Transverse colon (tissue), 4 donors: ENCODE results near the gene HDDC3. TPM values are rescaled to one million over a fixed set of nuclear protein-coding genes. Genes with fewer than 3 reads are reported as not detected.

Source experiments
- DNase-seq: peaks from one replicate; pipeline ENCODE4 v3.0.0-alpha.2; 2019
- H3K27ac ChIP-seq, 4 donors: fragments of 200-600 bp; sonication (generic); 2 replicates each; pipeline ENCODE4 v1.5.1; 2016 to 2018; ENCODE audit warnings: inconsistent platforms in 4 of 4
- H3K27me3 ChIP-seq: fragments of 200-600 bp; sonication (generic); 2 replicates; pipeline ENCODE4 v1.5.1; 2017; ENCODE audit warnings: inconsistent platforms
- H3K36me3 ChIP-seq, 4 donors: fragments of 200-600 bp; sonication (generic); 2 replicates each; pipeline ENCODE4 v1.5.1; 2017 to 2019; ENCODE audit warnings: inconsistent platforms in 4 of 4
- H3K4me1 ChIP-seq, 4 donors: fragments of 200-600 bp; sonication (generic); 2 replicates each; pipeline ENCODE4 v1.5.1; 2017 to 2020; ENCODE audit warnings: inconsistent platforms in 4 of 4
- H3K4me3 ChIP-seq, 4 donors: fragments of 200-600 bp; sonication (generic); 1 replicate in 1 of 4; 2 replicates in 3 of 4; pipeline versions ENCODE4 v1.5.1 to v1.6.1; 2017 to 2019; ENCODE audit warnings: inconsistent platforms in 4 of 4
- H3K9me3 ChIP-seq, 2 donors: fragments of 200-600 bp; sonication (generic); 2 replicates each; pipeline ENCODE4 v1.5.1; 2017 to 2019; ENCODE audit warnings: inconsistent platforms in 2 of 2
- EP300 ChIP-seq: sonication (generic); formaldehyde crosslinking; IDR thresholded peaks from one replicate; pipeline ENCODE4 v1.6.1; 2017; ENCODE audit warnings: antibody characterized with exemption, low read depth
- POLR2A ChIP-seq: fragments of 450-650 bp; IDR thresholded peaks from one replicate; pipeline ENCODE4 v1.6.1; 2016; ENCODE audit warnings: antibody characterized with exemption, mild to moderate bottlenecking, moderate library complexity
- POLR2AphosphoS5 ChIP-seq, 3 donors: sonication (generic); formaldehyde crosslinking; IDR thresholded peaks; one replicate each; pipeline ENCODE4 v1.6.1; 2016; ENCODE audit warnings: antibody characterized with exemption in 3 of 3
- WGBS, 2 donors: methylation state at CpG; one replicate each; pipeline ENCODE4 v1.1.5; 2018; ENCODE audit warnings: low coverage in 1 of 2; 5-methylcytosine and 5-hydroxymethylcytosine counted together
- in situ Hi-C, 4 donors: fragments of 200-750 bp; cut with MboI; loops; one replicate each; pipeline versions ENCODE4 v1.15.0 to v1.15.1; 2017; ENCODE audit warnings: low sequenced_read_pairs in 3 of 4, low pct_ligation_motif_present in 1 of 4, low pct_unique_long_range_greater_than_20kb in 1 of 4
- intact Hi-C: fragments of 100-400 bp; cut with DNase I; formaldehyde crosslinking; loops from one replicate; pipeline ENCODE4 v1.15.1; 2023; ENCODE audit warnings: low total_unique reads
- total RNA-seq, 4 donors: library from RNA; depleted of rRNA; stranded (reverse); fragments of >200 nt; gene quantifications; one replicate each; pipeline ENCODE4 v1.1.0, GENCODE V29; 2016
- TF ChIP-seq, protein P1 (sequence below), 5 experiments: fragments of 200-600 bp in 3 of 5; fragments of 450-650 bp in 2 of 5; sonication (generic) in 3 of 5; IDR thresholded peaks; 1 replicate in 2 of 5; 2 replicates in 3 of 5; pipeline ENCODE4 v1.5.1; 2016 to 2017; ENCODE audit warnings: antibody characterized with exemption in 5 of 5, inconsistent platforms in 3 of 5, mild to moderate bottlenecking in 2 of 5, moderate library complexity in 1 of 5

Gene HDDC3
- total RNA-seq, 4 donors from 2014 or later, result 13.8 to 21.8 (median 17.9) TPM

DNA sequence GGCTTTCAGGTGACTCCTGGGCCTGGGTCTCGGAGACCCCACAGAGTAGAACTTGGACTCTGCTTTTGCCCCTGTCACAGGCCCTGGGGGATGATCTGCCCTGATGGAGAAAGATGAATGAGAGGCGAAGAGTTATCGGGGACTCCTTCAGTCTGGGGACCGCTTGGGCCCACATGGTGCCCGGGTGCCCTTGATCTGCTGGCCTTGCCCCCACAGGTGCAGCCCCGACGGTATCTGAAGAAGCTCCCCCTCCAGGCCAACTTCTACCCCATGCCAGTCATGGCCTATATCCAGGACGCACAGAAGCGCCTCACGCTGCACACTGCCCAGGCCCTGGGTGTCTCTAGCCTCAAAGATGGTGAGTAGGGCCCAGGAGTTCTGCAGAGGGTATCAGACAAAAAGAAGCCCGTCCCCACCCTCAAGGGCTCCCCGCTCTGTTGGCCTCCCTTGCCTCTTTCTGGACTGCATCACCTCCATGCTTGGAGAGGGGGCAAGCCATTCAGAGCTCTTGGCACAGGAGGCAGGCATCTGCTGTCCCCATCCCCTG is 18.9 kb downstream of the HDDC3 start:
- 100% methylated on average over 10 of the region's 12 CpGs; no CpG with 5 or more reads in 1 of the 2 donors for WGBS, 2 donors
- TF ChIP-seq POLR2AphosphoS5 (IDR thresholded peaks at IDR 0.05) (no peak), POLR2A (no peak), EP300 (no peak)
- TF ChIP-seq, protein P1, sequence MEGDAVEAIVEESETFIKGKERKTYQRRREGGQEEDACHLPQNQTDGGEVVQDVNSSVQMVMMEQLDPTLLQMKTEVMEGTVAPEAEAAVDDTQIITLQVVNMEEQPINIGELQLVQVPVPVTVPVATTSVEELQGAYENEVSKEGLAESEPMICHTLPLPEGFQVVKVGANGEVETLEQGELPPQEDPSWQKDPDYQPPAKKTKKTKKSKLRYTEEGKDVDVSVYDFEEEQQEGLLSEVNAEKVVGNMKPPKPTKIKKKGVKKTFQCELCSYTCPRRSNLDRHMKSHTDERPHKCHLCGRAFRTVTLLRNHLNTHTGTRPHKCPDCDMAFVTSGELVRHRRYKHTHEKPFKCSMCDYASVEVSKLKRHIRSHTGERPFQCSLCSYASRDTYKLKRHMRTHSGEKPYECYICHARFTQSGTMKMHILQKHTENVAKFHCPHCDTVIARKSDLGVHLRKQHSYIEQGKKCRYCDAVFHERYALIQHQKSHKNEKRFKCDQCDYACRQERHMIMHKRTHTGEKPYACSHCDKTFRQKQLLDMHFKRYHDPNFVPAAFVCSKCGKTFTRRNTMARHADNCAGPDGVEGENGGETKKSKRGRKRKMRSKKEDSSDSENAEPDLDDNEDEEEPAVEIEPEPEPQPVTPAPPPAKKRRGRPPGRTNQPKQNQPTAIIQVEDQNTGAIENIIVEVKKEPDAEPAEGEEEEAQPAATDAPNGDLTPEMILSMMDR (IDR thresholded peaks at IDR 0.05), result no peak
- Histone ChIP-seq H3K9me3 (no peaks in the 10 kb centered on the region), H3K4me3 (no peak overlapping the region), H3K4me1 (no peaks in the 10 kb centered on the region), H3K36me3 (peaks cover 0 to 72% (median 30%) of the 10 kb centered on the region in 4 donors), H3K27me3 (no peaks in the 10 kb centered on the region), H3K27ac (no peak overlapping the region)
- intact Hi-C loops (no loop called here), in situ Hi-C loops (no loop called here)
- DNase-seq, result no peak

GRCh38 chr15:90912770-90913075 is 19.6 kb downstream of the HDDC3 start:
- in situ Hi-C loops, result no loop called here
- WGBS, 2 donors, result 97 to 100% methylated on average over 4 to 7 of the region's 7 CpGs
- peaks cover under 1 to 67% (median 26%) of the 10 kb centered on the region in 4 donors for H3K36me3 ChIP-seq
- no peak for TF ChIP-seq EP300
- no peak for TF ChIP-seq POLR2A
- TF ChIP-seq, protein P1 (IDR thresholded peaks at IDR 0.05), result no peak
- TF ChIP-seq POLR2AphosphoS5 (IDR thresholded peaks at IDR 0.05), result no peak
- no peak overlapping the region for H3K27ac ChIP-seq
- H3K4me3 ChIP-seq, result no peak overlapping the region
- no peaks in the 10 kb centered on the region for H3K27me3 ChIP-seq
- no peaks in the 10 kb centered on the region for H3K9me3 ChIP-seq
- H3K4me1 ChIP-seq, result no peaks in the 10 kb centered on the region
- no peak for DNase-seq
- intact Hi-C loops, result no loop called here

DNA sequence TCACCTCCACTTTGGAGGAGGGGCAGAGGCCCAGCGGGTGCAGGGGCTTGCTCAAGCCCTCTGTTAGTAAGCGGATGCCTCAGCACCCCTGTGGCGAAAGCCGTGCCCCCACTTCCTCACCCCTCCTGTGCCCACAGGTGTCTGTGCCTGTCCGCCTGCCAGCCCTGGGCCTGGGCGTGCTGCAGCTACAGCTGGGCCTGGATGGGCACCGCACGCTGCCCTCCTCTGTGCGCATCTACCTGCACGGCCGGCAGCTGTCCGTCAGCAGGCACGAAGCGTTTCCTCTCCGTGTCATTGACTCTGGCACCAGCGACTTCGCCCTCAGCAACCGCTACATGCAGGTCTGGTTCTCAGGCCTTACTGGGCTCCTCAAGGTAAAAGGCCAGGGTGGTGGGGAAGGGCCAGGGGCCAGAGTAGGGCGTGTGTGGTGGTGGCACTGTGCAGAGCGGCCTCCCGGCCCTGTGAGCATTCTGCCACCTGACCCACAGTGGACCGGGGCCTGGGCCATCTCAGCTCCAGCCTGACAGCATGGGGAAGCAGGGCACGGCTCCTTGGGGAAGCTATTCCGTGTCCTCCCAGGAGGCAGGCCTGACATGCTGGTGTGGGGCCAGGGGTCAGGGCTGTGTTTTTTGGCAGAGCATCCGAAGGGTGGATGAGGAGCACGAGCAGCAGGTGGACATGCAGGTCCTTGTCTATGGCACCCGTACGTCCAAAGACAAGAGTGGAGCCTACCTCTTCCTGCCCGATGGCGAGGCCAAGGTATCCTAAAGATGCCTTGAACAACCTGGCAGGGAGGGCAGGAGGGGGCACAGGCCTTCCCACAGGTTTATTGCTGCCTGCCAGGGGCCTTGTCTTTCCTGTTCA is 20.2 kb downstream of the HDDC3 start:
- no peaks in the 10 kb centered on the region for H3K4me1 ChIP-seq
- in situ Hi-C loops, result no loop called here
- H3K4me3 ChIP-seq, result no peak overlapping the region

GRCh38 chr15:90911302-90911623 is 21.1 kb downstream of the HDDC3 start:
- in situ Hi-C loops (no loop called here), intact Hi-C loops (no loop called here)
- Histone ChIP-seq H3K27me3 (no peaks in the 10 kb centered on the region), H3K4me1 (no peaks in the 10 kb centered on the region), H3K4me3 (no peak overlapping the region), H3K36me3 (peaks cover 1 to 71% (median 33%) of the 10 kb centered on the region in 4 donors), H3K27ac (no peak overlapping the region), H3K9me3 (no peaks in the 10 kb centered on the region)
- WGBS, 2 donors, result 92% methylated on average over 19 of the region's 19 CpGs; no CpG with 5 or more reads in 1 of the 2 donors
- no peak for DNase-seq
- TF ChIP-seq, protein P1 (IDR thresholded peaks at IDR 0.05), result no peak
- TF ChIP-seq POLR2A (no peak), POLR2AphosphoS5 (IDR thresholded peaks at IDR 0.05) (no peak), EP300 (no peak)

More for the DNA sequence above, 20.2 kb downstream of the HDDC3 start:
- Histone ChIP-seq H3K27ac (no peak overlapping the region), H3K27me3 (no peaks in the 10 kb centered on the region), H3K36me3 (peaks cover 1 to 70% (median 29%) of the 10 kb centered on the region in 4 donors), H3K9me3 (no peaks in the 10 kb centered on the region)
- no peak for TF ChIP-seq POLR2A
- TF ChIP-seq POLR2AphosphoS5 (IDR thresholded peaks at IDR 0.05), result no peak
- TF ChIP-seq EP300, result no peak
- TF ChIP-seq, protein P1 (IDR thresholded peaks at IDR 0.05), result no peak
- 80 to 90% methylated on average over 1 to 29 of the region's 30 CpGs for WGBS, 2 donors
- no peak for DNase-seq
- intact Hi-C loops, result no loop called here
